ENCODE measurements around the gene CHRNA4.

DNA sequence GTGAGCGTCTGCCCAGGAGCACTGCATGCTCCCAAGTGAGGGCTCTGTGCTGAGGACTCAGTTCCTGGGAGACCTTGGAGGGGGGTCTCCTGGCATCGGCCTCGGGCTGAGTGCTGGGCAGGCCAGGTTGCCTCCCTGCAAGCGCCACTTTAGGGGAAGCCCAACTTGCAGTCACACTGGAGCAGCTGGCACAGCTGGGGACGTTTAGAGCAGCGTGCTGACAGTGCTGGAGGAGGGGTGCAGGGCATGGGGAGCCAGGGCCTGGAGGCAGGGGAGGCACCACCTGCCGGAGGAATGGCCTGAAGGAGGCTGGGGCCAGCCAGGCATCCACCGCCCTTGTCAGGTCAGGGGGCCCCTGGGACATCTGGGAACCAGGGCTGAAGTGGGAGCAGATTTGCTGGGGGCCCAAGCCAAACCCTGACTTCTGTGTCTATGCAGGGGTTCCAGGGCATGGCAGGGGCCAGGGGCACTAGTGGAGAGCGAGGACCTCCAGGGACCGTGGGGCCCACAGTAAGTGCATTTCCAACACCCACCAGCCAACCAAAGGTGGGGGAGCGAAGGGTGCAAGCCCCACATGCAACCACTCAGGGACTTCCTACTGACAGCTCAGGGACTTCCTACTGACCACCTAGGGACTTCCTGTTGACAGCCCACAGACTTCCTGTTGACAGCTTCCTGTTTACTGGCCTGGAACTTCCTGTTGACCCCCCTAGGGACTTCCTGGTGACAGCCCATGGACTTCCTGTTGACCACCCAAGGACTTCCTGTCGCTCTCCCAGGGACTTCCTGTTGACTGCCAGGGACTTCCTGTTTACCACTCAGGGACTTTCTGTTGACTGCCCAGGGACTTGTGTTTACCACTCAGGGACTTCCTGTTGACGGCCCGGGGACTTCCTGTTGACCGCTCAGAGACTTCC lies 34.6 kb downstream of the CHRNA4 start:
- TF ChIP-seq, protein P1, sequence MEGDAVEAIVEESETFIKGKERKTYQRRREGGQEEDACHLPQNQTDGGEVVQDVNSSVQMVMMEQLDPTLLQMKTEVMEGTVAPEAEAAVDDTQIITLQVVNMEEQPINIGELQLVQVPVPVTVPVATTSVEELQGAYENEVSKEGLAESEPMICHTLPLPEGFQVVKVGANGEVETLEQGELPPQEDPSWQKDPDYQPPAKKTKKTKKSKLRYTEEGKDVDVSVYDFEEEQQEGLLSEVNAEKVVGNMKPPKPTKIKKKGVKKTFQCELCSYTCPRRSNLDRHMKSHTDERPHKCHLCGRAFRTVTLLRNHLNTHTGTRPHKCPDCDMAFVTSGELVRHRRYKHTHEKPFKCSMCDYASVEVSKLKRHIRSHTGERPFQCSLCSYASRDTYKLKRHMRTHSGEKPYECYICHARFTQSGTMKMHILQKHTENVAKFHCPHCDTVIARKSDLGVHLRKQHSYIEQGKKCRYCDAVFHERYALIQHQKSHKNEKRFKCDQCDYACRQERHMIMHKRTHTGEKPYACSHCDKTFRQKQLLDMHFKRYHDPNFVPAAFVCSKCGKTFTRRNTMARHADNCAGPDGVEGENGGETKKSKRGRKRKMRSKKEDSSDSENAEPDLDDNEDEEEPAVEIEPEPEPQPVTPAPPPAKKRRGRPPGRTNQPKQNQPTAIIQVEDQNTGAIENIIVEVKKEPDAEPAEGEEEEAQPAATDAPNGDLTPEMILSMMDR (conservative IDR thresholded peaks at IDR 0.05 in 1 of 2, IDR thresholded peaks at IDR 0.05 in 1 of 2; ENCODE audit: low read depth in 1 of 2, low read length in 2 of 2) = no peak
- no peak for TF ChIP-seq EZH2 (IDR thresholded peaks at IDR 0.05; ENCODE audit: low read length, missing control alignments)

All from fibroblast of lung (primary cell).